ENCODE data around the gene RAB29.

Gene RAB29

DNA sequence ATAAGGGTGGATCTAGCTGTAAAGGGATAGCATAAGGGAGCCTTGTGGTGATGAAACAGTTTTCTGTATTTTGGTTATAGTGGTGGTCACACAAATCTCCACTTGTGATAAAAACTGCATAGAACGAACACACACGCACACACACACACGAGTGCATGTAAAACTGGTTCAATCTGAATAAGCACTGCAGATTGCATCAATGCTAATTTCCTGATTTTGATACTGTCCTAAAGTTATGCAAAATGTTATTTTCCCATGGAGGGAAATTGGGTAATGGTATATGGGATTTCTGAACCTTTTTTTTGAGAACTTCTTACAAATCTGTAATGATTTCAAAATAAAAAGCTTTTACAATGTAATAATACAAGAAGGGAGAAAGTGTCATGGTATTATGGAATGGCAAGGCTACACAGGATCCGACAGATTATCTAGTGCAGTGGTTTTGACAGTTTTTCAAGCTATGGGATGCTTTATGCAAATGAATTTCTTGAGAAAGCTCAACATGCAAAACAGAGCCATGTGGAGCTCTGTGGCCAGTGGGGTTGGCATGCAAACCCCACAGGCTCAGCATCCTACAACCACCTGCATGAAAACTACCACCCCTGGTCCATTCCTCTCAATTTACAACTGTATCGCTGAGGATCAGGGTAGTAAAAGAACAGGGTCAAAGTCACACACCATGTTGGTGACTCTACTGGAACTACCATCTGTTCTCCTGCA, 18.9 kb upstream of the RAB29 start:
- DNase-seq: no peak

DNA sequence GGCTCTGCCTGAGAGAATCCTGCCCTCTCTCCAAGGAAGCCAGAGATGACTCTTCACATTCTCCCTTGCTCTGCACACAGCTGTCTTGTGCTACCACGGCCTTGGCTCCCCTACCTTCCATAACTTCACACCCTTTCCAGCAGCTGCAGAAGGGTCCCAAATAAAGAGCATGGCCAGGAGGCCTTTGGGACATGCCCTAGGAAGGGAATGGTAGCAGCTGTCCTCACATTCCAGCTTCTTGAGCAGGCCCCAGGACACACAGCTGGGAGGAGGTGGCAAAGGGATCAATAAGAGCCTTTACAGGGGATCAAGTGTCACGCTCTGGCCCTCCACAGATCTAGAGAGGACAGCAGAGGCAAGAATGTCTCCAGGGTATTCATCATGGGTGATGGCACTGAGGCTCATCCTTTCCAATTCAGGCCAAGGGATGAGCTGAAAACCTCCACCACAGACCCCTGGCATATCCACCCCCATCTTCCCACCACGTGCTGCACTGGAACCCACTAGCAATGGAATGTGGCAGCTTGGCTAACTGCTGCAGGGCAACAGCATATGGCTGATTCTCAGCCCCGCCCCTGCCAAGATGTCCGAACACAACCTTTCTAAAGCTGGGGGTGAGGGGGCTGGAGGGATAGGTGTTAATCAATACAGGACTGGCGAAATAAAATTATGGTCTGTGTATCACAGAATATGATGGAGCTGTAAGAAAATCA, 17.8 kb upstream of the RAB29 start:
- no peak for DNase-seq

DNA sequence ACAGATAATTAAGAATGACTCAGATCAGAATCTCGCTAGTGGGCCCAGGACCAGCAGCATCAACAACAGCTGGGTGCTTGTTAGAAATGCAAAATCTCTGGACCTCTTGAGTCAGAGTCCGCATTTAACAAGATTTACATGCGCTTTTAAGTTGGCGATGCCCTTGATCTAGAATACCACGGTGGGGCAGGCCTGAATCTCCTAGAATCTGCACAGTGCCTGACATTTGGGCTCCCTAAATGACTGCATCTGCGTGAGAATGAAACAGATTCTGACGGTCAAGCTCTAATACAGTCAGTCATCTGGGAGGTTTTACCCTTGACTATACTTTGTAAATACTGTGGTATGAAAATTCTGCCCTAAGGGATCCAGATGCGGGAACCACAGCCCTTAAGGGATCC, 17.2 kb upstream of the RAB29 start:
- no peak for DNase-seq

DNA sequence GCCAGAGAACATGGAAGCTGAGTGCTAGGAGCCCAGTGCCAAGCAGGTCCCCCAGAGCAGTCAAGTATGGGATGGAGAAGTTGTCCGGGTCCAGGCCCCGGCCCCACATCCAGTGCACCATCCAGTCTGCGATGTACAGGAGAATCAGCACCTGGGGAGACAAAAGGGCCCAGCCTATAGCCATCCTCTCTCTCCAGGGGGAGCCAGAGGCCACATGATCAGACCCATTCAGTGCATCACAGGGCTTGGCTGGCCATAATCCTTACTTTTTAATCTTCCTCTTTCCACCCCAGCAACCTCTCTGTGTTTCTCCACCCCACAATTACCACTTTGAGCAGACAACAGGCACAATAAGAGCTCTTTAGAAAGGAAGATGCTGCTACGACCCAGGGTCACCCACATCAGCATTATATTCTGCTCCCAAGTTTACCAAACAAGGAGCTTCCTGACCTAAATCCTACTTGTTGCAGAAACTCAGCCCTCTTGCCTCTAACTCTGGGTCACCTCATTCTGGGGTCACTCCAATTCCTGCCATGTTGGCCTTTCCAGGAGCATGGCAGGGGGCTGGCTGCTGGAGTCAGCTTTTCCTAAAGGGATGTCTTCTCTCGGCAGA, 16.4 kb upstream of the RAB29 start:
- DNase-seq: peak; percentile 71 to 80

DNA sequence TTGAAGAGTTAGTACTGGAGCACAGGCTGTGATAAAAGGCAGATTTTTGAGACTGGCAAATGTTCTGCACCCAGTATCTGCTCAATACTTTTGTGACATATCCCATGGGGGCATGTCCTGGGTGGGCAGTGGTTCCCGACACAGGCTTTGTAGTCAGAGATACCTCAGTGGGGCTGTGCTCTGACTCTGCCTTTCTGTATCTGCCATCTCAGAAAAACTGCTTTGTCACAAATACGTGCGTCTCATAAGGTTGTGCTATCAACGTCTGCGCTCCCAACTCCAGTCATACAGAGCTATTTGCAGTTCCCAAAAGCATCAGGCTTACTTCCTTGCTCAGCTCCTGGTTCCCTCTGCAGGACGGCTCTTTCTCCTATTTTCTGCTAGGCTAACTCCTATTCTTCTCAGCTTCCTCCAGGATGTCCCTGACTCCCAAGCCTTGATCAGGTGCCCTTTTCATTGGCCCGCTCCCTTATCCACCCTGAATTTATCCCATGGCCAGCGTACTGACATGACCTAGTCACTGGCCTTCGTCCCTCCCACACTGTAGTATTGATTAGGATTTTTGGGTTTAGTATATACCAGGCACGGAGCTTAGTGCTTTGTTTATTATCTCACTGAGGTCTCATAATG, 12.1 kb upstream of the RAB29 start:
- DNase-seq: no peak

DNA sequence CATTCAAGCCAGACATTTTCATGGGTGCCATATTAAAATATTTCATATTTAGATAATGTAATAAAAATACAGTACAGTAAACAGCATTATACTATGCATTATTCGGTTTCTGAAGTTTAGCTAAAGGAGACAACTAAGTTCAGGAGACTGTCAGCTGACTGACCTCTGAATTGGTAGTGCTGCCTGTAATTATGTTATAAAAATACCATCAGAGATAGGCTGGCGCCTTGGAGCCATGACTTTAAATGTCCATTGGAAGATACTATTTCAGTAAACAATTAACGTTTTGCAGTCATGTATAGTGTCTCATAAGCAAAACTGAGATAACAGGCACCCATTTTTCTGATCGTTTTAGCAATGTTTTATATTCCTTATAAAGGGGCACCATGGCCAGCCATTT, 11.3 kb upstream of the RAB29 start:
- DNase-seq: no peak

DNA sequence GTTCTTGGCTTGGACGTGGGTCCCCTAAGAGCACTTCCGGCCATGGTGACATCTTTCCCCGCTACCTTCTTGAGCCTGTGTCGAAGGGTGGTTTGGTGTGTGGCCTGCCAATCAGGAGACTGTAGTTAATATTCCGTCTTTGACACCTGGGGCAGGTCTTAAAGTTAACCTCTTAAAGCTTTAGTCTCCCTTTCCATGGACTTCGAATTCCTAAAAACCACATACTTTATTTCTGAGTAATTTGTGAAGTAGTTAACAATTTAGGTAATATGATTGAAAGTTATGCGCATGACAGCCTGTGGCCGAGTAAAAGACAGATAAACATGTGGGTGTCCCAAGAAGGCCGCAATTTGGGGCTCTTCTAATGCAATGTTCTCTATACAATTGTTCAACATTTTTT, 10.2 kb upstream of the RAB29 start:
- no peak for DNase-seq

DNA sequence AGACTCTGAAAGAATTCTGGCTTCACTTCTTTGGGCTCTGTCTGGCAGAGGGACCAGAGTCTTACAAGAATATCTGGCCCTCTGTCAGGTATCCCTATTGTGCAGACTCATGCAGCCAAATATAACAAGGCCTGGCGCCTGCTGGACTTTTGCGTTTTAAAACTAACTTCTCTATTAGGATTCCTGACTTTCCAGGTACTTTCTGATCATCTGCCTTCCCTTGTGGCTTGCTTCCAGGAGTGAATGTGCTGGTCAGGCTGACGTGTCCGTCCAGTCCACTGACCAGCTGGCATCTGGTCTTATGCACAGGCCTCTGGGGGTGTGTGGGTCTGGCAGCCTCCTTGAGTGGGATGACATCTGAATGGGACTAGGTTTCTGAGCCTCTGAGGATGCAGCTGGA, 8.6 kb upstream of the RAB29 start:
- peak in 1 of 2 donors; percentile 25 for DNase-seq

DNA sequence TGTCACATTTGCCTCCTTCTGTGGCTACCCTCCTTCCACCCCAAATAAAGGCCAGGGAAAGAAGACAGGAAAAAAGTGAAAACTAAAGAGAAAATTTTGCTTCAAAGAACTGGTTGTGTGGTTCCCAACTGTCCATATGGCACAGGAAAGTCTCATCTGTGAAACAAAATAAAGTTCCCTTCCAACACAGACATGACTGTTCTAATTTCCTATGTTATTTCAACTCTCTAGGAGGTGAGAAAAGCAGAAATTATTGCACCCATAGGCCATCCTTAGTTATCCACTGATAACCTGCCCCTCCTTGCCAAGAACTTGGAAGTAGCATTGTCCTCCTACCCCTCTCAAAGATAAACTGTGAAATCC, 8.1 kb upstream of the RAB29 start:
- DNase-seq: peak in 1 of 2 donors; percentile 25

DNA sequence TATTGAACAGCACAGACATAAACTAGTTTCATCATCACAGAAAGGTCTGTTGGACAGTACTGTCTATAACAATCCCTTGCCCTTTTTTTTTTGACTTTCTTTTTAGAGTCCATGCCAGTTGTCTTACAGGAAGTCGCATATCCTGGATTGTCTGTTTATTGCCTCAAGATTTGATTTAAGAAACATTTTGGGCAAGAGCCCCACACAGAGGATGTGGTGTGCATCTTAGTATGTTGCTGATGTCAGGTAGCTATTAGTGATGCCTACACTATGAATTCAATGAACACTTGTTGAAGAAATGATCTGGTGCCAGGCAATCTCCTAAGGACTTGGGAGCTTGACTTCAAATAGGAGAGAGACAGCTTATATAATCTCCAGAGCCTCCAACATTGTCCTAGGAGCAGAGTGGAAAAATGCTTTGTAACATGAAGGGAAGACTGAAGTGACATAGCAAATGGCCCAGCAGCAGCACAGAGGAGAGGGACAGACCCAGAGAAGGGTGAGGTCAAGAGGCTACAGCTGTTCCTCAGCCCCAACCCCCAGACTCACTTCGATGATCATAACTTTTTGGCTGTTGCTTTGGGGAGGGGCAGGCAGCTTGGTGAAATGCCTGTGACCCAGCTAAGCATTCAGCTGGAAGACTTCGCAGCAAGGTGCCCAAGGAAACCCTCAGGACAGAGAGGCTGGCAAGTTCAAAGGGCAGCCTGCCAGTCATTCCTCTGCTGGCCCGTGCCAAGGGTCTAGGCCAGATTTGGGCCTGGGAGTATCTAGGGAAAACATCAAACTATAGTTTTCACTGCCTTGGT, 7.5 kb upstream of the RAB29 start:
- DNase-seq: no peak

DNA sequence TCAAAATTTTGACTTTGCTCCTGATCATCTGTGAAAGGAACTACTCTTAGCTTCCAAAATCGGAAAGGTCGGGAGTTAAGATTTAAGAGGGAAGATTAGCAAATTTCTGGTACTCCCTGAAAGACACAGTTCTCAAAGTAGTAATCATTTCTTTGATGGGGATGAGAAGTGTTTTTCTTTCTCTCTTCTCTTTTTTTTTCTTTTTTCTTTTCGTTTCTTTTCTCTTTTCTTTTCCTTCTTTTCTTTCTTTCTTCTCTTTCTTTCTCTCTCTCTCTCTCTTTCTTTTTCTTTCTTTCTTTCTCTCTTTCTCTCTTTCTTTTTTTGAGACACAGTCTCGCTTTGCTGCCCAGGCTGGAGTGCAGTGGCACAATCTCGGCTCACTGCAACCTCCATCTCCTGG, 5.1 kb upstream of the RAB29 start:
- no peak for DNase-seq

DNA sequence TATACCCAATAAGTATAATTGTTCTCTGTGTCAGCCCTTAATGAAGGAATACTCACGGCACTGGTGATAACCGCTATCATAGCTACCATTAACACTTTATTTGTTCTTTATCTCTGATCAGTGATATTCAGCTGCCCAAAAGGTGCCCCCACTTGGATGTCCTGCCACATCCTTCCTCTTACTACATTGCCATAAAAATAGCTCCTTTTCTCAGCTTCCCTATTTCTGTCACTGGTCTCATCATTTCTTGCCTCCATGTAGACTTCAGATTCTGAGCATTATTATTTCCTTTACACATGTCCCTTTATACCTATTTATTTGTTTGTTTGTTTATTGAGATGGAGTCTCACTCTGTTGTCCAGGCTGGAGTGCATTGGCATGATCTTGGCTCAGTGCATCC, 2.7 kb upstream of the RAB29 start:
- DNase-seq: peak in 1 of 2 donors; percentile 3

DNA sequence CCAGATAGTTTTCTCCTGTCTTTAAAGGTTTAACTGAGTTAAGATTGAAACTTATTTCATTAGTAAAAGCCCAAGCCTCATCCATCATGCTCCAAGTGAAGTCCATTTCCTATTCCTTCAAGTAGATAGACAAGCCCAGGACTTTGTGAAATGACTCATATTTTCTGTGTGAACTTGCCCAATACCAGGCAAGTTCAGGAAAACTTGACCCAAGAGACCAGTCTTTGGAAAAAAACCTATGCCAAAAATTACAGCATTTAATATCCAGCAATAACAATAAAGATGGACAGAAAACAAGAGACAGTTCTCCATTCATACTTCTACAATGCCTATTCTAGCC, 405 bp upstream of the RAB29 start:
- no peak for DNase-seq

DNA sequence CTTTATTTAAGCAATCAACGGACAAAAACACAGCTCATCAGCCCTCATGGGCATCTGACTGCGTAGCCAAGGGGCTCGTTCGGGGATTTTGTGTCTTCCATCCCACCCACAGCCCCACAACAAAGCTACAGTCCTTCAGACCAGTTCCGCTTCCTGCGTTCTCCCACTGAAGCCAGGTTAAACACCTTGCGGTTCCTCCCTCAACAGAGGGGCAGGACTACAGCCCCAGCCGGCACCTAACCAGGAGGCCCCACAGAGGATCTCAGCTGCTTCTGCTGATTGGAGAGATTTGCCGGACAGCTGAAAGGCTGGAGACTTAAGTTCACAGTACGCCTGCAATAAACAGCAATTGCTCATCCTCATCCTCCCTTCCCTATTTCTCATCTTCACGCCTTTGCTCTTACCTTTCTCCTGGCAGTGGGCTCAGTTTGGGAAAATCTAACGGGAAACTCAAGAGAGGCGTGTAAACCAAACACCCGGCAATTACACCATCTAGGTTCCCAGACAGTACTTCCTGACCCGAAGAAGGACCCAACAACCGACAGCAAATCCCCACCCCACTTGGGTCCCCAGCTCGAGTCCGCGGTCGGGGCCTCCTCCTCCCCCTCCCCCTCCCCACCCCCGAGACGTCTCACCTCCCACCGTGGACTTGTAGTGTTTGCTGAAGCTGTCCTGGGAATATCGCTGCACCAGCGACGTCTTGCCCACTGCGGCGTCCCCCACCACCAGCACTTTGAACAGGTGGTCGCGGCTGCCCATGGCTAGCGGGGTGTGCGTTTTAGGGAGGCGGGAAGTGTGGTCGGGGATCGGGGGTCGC, 876 bp downstream of the RAB29 start:
- DNase-seq: no peak

DNA sequence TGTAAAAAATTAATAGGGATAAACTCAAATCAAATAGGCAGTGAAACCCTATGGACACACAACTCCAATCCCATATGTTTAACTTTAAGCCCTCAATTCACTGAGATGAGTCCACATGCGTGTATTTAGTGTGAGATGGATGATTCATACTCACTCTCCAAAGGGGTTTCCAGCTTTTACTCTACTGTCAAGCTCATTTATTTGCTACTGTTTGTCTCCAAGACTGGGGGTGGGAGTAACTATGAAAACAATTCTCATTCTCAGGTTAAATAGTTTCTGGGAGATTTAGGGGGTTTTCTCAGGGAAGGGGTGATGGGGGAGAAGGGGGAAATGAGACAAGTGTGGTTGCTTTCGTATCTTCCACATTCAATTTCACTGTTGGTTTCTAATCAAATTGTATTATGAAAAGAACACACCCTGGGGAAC, 2.7 kb downstream of the RAB29 start:
- DNase-seq: no peak

DNA sequence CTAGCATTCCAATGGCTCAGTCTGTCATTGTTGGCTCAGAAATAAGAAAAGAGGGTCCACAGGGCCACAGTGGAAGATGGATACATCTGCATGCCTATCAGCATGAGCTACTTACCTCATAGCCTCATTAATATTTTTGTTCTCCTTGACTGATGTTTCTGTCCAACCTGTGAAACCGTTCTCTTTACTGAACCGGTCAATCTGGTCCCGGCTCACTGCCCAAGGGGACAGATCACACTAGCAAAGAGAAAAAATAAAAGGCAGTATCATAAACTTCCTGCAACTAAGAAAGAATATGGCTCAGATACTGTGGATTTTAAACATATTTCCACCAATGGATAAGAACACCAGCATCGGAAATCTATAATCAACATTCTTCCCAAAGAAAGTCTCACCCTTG, 4.7 kb downstream of the RAB29 start:
- DNase-seq: no peak

DNA sequence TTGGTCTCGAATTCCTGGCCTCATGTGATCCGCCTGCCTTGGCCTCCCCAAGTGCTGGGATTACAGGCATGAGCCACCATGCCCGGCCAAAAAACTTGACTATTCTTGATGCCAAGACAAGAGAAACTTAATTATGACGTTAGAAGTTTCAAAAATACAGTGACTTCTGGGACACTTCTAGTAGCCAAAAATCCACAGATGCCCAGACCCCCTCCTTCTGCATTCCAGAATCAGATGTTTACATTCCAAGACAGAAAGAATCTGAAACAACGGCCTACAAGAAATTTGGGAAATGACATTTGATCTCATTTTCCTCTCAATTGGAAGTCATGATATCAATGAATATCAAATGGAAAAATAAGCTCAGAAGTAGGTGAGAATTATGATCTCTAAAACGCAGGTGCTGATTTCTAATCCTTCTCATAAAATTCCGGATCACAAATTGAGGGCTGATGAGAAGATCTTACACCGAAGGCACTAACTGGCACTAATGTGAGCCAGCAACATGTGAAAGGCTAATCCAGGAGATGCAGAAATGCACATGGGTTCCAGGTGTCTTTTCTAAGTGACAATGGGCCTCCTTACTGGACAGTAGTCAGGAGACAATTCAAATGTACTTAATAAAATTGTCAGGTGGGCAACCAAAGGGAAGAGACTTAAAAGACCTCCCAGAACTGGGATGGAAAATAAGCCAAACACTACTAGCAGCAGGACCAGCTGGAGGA, 5.5 kb downstream of the RAB29 start:
- DNase-seq: no peak

DNA sequence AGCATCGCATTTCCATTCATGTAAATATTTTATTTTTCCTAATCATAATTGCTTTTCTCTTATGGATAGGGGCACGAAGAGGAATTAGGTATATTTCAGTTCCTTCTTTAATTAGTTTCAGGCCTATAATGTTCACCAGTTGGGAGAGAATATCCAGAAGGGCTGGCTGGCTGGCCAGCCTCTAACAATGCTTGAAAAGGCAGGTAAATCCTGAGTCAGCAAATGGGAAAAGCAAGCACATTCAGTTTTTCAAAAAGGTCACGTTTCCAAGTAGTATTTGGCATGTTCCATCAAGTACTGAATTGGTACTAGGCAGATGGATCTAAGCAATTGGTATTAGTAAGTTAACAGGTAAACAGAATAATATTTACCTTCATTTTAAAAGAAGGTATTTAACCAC, 8.0 kb downstream of the RAB29 start:
- DNase-seq: no peak

DNA sequence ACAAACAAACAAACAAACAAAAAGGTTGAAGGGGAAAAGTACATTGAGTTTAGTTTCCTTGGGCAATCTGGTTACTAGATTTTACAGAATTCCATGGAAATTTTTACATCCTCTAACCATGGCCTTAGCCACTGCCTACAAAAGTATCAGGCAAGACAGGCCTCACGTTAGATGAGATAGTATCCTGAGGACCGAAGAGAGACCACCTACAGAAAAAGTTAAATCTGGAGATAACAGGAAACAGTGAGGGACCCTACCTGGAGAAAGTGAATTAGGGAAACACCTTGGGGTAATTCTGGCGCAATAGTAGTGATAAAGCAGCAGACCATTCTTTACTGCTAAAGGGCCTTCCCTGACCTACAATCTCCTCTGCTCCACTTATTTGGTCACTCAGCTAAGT, 8.7 kb downstream of the RAB29 start:
- DNase-seq: no peak

DNA sequence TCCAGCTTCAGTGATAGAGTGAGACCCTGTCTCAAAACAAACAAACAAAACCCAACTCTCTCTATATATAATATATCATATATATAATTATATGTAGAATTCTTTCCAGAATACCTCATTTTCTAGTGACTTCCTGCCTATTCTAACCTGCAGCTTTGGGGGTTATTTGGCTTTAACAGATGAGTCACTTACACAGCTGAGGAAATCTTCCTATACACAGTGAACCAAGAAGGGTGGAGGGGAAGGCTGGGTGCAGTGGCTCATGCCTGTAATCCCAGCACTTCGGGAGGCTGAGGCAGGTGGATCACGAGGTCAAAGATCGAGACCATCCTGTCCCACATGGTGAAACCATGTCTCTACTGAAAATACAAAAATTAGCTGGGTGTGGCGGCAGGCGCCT, 9.2 kb downstream of the RAB29 start:
- no peak for DNase-seq

DNA sequence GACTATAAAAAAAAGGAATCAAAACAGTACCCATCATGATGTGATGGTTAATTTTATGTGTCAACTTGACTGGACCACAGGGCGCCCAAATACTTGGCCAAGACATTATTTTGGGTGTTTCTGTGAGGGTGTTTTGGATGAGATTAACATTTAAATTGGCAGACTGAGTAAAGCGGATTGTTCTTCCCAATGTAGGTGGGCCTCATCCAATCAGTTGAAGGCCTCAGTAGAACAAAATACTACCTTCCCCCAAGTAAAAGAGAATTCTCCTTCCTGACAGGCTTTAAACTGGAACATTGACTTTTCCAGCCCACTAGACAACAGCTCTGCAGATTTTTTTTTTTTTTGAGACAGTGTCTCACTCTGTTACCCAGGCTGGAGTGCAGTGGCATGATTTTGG, 10.7 kb downstream of the RAB29 start:
- DNase-seq: no peak

DNA sequence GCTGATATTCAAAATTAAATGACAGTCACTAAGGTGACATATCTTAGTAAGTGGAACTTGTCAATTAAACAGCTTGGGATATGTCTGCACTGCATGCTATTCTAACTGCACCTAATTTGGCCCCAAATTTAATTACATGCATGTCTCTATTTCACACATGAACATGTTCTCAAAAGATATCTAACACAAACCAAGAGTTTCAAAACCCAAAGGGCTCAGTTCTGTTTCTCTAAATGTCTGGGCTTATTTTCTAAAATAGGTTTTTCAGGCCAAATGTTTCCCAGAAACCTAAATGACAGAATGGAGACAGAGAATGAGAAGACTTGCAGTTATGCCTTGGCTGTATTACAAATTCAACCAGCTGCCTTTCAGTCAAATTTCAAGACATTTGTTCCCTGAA, 11.3 kb downstream of the RAB29 start:
- DNase-seq: no peak
